ENCODE results near the gene MARK3. TPM values are rescaled to one million over a fixed set of nuclear protein-coding genes. Genes with fewer than 3 reads are reported as not detected.

The MARK3 gene
- total and polyA plus RNA-seq, 2 donors from 2014 or later: 39.8 to 83.1 TPM

GRCh38 chr14:103501921-103502669, 116.9 kb downstream of the MARK3 start:
- no peak for FAIRE-seq
- no peak overlapping the region for H3K4me3 ChIP-seq (ENCODE audit: low read length in 3 of 3)
- H3K4me1 ChIP-seq (ENCODE audit: control insufficient read depth in 2 of 3, insufficient read depth in 2 of 3, low read depth in 1 of 3, low read length in 3 of 3): peaks cover 0 to 7% (median 5%) of the 10 kb centered on the region in 3 donors
- no peaks in the 10 kb centered on the region for H3K9me3 ChIP-seq (ENCODE audit: control insufficient read depth in 2 of 3, insufficient read depth in 1 of 3, low read length in 3 of 3)
- no peaks in the 10 kb centered on the region for H3K27me3 ChIP-seq (ENCODE audit: control insufficient read depth, insufficient read depth, low read length)
- intact Hi-C loops (cut with DNase I): no loop called here
- DNase-seq: no peak
- no peak overlapping the region for H3K9ac ChIP-seq (ENCODE audit: low read length in 3 of 3)
- peaks cover 0 to 46% (median 28%) of the 10 kb centered on the region in 3 donors for H3K36me3 ChIP-seq (ENCODE audit: control insufficient read depth in 2 of 3, insufficient read depth in 3 of 3, low read length in 3 of 3)
- H3K27ac ChIP-seq (ENCODE audit: low read depth in 2 of 2, low read length in 2 of 2): no peak overlapping the region
- TF ChIP-seq CTCF (IDR thresholded peaks at IDR 0.05; ENCODE audit: borderline replicate concordance, extremely low read depth, insufficient read depth): no peak

GRCh38 chr14:103502877-103503276, 117.7 kb downstream of the MARK3 start:
- Histone ChIP-seq H3K36me3 (ENCODE audit: control insufficient read depth in 2 of 3, insufficient read depth in 3 of 3, low read length in 3 of 3) (peaks cover 0 to 44% (median 30%) of the 10 kb centered on the region in 3 donors), H3K9ac (ENCODE audit: low read length in 3 of 3) (no peak overlapping the region), H3K27ac (ENCODE audit: low read depth in 2 of 2, low read length in 2 of 2) (no peak overlapping the region), H3K4me1 (ENCODE audit: control insufficient read depth in 2 of 3, insufficient read depth in 2 of 3, low read depth in 1 of 3, low read length in 3 of 3) (peaks cover 0 to 7% (median 5%) of the 10 kb centered on the region in 3 donors), H3K4me3 (ENCODE audit: low read length in 3 of 3) (no peak overlapping the region), H3K27me3 (ENCODE audit: control insufficient read depth, insufficient read depth, low read length) (no peaks in the 10 kb centered on the region), H3K9me3 (ENCODE audit: control insufficient read depth in 2 of 3, insufficient read depth in 1 of 3, low read length in 3 of 3) (no peaks in the 10 kb centered on the region)
- no peak for TF ChIP-seq CTCF (IDR thresholded peaks at IDR 0.05; ENCODE audit: borderline replicate concordance, extremely low read depth, insufficient read depth)
- no peak for FAIRE-seq
- intact Hi-C loops (cut with DNase I): no loop called here
- DNase-seq: no peak

GRCh38 chr14:103503296-103503695, 118.1 kb downstream of the MARK3 start:
- DNase-seq: no peak
- no peaks in the 10 kb centered on the region for H3K27me3 ChIP-seq (ENCODE audit: control insufficient read depth, insufficient read depth, low read length)
- H3K4me3 ChIP-seq (ENCODE audit: low read length in 3 of 3): no peak overlapping the region
- H3K9ac ChIP-seq (ENCODE audit: low read length in 3 of 3): no peak overlapping the region
- H3K27ac ChIP-seq (ENCODE audit: low read depth in 2 of 2, low read length in 2 of 2): no peak overlapping the region
- H3K4me1 ChIP-seq (ENCODE audit: control insufficient read depth in 2 of 3, insufficient read depth in 2 of 3, low read depth in 1 of 3, low read length in 3 of 3): peaks cover 0 to 7% (median 5%) of the 10 kb centered on the region in 3 donors
- FAIRE-seq: no peak
- H3K36me3 ChIP-seq (ENCODE audit: control insufficient read depth in 2 of 3, insufficient read depth in 3 of 3, low read length in 3 of 3): peaks cover 0 to 40% (median 31%) of the 10 kb centered on the region in 3 donors
- no peak for TF ChIP-seq CTCF (IDR thresholded peaks at IDR 0.05; ENCODE audit: borderline replicate concordance, extremely low read depth, insufficient read depth)
- H3K9me3 ChIP-seq (ENCODE audit: control insufficient read depth in 2 of 3, insufficient read depth in 1 of 3, low read length in 3 of 3): no peaks in the 10 kb centered on the region
- intact Hi-C loops (cut with DNase I): no loop called here
